GM12875 (cell line): ENCODE data around the gene HOXA13.

Source experiments
- H3K4me3 ChIP-seq: one replicate; pipeline ENCODE4 v1.5.1; 2011; ENCODE audit warnings: low read depth, low read length, control low read depth
- CTCF ChIP-seq: IDR thresholded peaks from 2 replicates; pipeline ENCODE4 v1.5.1; 2011; ENCODE audit warnings: low read depth, mild to moderate bottlenecking, control low read depth, inconsistent platforms, low read length, moderate library complexity, borderline replicate concordance; ENCODE audit not compliant: insufficient read depth

HOXA13 gene

DNA sequence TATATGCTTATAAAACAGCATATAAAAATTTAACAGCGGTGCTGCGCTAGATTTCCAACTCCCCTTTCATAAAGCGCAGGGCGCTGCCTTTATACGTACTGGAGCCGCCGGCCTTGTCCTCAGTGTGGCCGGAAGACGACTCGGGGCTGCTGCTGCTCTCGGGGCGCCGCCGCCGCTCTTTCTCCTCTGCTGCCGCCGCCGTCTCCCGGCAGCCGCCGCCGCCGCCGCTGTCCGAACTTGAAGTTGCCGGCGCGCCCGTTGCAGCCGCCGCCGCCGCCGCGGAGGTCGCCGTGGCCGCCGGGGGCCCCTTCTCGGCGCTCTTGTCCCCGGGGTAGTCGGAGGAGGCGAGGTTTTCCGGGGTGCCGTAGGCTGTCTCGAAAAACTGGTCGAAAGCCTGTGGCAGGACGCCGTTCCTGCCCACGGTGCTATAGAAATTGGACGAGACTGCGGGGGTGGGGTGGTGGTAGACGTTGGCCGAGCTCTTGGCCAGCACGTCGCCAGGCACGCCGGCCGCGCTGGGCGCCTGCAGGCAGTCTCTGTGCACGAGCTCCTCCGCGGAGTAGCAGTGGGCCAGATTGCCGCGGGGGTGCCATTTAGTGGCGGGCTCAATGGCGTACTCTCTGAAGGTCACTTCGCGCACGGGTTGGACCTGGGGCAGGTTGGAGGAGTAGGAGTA lies 15.4 kb downstream of the HOXA13 start:
- no peak for TF ChIP-seq CTCF
- H3K4me3 ChIP-seq: no peak overlapping the region

GRCh38 chr7:27183682-27184336 lies 16.1 kb downstream of the HOXA13 start:
- no peak overlapping the region for H3K4me3 ChIP-seq
- TF ChIP-seq CTCF: no peak

GRCh38 chr7:27182861-27183681 lies 16.8 kb downstream of the HOXA13 start:
- no peak for TF ChIP-seq CTCF
- H3K4me3 ChIP-seq: no peak overlapping the region

- H3K4me3 ChIP-seq: no peak overlapping the region
- no peak for TF ChIP-seq CTCF
Observed at GRCh38 chr7:27182285-27182841, 17.5 kb downstream of the HOXA13 start.

DNA sequence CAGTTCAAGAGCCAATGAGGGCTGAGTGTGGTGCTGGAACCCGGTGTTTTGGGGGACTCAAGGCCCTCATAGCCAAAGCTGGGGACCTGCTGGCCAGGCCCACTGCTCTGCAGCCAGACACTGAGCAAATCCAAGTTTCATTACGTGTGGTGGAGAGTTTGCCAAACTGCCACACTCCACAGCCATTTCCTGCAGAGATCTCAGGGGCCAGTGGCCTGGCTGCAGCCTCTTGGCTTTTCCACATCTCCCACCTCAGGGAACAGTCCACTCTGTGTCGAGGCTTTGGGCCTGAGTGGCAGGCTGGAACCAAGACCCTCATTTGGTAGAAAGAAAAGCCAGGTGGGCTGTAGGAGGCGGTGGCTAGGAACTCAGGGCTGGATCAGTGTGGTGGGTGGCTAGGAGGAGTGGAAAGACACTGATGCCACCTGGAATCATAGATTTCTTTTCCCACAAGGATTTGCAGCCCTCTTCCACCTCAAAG lies 18.1 kb downstream of the HOXA13 start:
- no peak overlapping the region for H3K4me3 ChIP-seq
- TF ChIP-seq CTCF: no peak

- no peak for TF ChIP-seq CTCF
- H3K4me3 ChIP-seq: no peak overlapping the region
Observed at GRCh38 chr7:27180431-27181420, 19.2 kb downstream of the HOXA13 start.
